ENCODE data around the gene PPP3CB.
"Not testable (repeated sequence)": the region's sequence is repeated elsewhere in the genome, so short reads cannot be mapped to it uniquely, and the experiment has no call there.

The PPP3CB gene

GRCh38 chr10:73407495-73407894 is 88.3 kb downstream of the PPP3CB start:
- no peak overlapping the region for H3K4me3 ChIP-seq (ENCODE audit: low read depth, low read length)
- TF ChIP-seq CTCF (IDR thresholded peaks at IDR 0.05; ENCODE audit: low read depth, low read length) = no peak

GRCh38 chr10:73406846-73407245 is 89.0 kb downstream of the PPP3CB start:
- no peak for TF ChIP-seq CTCF (IDR thresholded peaks at IDR 0.05; ENCODE audit: low read depth, low read length)

GRCh38 chr10:73405556-73405955 is 90.3 kb downstream of the PPP3CB start:
- H3K4me3 ChIP-seq (ENCODE audit: low read depth, low read length) = no peak overlapping the region
- TF ChIP-seq CTCF (IDR thresholded peaks at IDR 0.05; ENCODE audit: low read depth, low read length) = no peak

More at GRCh38 chr10:73406846-73407245, 89.0 kb downstream of the PPP3CB start:
- H3K4me3 ChIP-seq (ENCODE audit: low read depth, low read length) = no peak overlapping the region

- TF ChIP-seq CTCF (IDR thresholded peaks at IDR 0.05; ENCODE audit: low read depth, low read length) = no peak
- H3K4me3 ChIP-seq (ENCODE audit: low read depth, low read length) = no peak overlapping the region
Measured at GRCh38 chr10:73404690-73405089, 91.1 kb downstream of the PPP3CB start.

- no peak overlapping the region for H3K4me3 ChIP-seq (ENCODE audit: low read depth, low read length)
- no peak for TF ChIP-seq CTCF (IDR thresholded peaks at IDR 0.05; ENCODE audit: low read depth, low read length)
Measured at GRCh38 chr10:73401636-73402035, 94.2 kb downstream of the PPP3CB start.

- no peak for TF ChIP-seq CTCF (IDR thresholded peaks at IDR 0.05; ENCODE audit: low read depth, low read length)
Measured at GRCh38 chr10:73399063-73399462, 96.8 kb downstream of the PPP3CB start.

GRCh38 chr10:73398024-73398423 is 97.8 kb downstream of the PPP3CB start:
- H3K4me3 ChIP-seq (ENCODE audit: low read depth, low read length) = no peak overlapping the region
- TF ChIP-seq CTCF (IDR thresholded peaks at IDR 0.05; ENCODE audit: low read depth, low read length) = no peak

More at GRCh38 chr10:73399063-73399462, 96.8 kb downstream of the PPP3CB start:
- H3K4me3 ChIP-seq (ENCODE audit: low read depth, low read length) = no peak overlapping the region

- not testable (repeated sequence) for H3K4me3 ChIP-seq (ENCODE audit: low read depth, low read length)
Measured at GRCh38 chr10:73394325-73394724, 101.5 kb downstream of the PPP3CB start.
